HG03175 (cell line): ENCODE data around the gene MAGEF1.
"Not testable (repeated sequence)": the region's sequence is repeated elsewhere in the genome, so short reads cannot be mapped to it uniquely, and the experiment has no call there.

Source experiments
- ATAC-seq: cut with Tn5 transposase; IDR thresholded peaks from one replicate; pipeline ENCODE4 v1.9.1; 2021; ENCODE audit warnings: mild to moderate bottlenecking, moderate library complexity; ENCODE audit not compliant: unreplicated experiment

The MAGEF1 gene

GRCh38 chr3:184743248-184743647 is 31.4 kb upstream of the MAGEF1 start:
- no peak for ATAC-seq

- no peak for ATAC-seq
Measured at GRCh38 chr3:184742676-184743135, 30.8 kb upstream of the MAGEF1 start.

- ATAC-seq, result no peak
Measured at GRCh38 chr3:184741798-184742675, 30.2 kb upstream of the MAGEF1 start.

GRCh38 chr3:184741259-184741556 is 29.3 kb upstream of the MAGEF1 start:
- ATAC-seq, result no peak

GRCh38 chr3:184740509-184741258 is 28.8 kb upstream of the MAGEF1 start:
- ATAC-seq, result no peak

GRCh38 chr3:184739594-184740505 is 28.0 kb upstream of the MAGEF1 start:
- no peak for ATAC-seq

- ATAC-seq, result no peak
Measured at GRCh38 chr3:184738982-184739381, 27.1 kb upstream of the MAGEF1 start.

- ATAC-seq, result no peak
Measured at GRCh38 chr3:184738506-184738890, 26.6 kb upstream of the MAGEF1 start.

GRCh38 chr3:184737641-184738505 is 26.0 kb upstream of the MAGEF1 start:
- no peak for ATAC-seq

GRCh38 chr3:184737063-184737462 is 25.2 kb upstream of the MAGEF1 start:
- no peak for ATAC-seq

GRCh38 chr3:184734903-184735701 is 23.2 kb upstream of the MAGEF1 start:
- ATAC-seq, result no peak

- no peak for ATAC-seq
Measured at GRCh38 chr3:184733971-184734608, 22.2 kb upstream of the MAGEF1 start.

- ATAC-seq, result no peak
Measured at GRCh38 chr3:184733181-184733580, 21.3 kb upstream of the MAGEF1 start.

- ATAC-seq, result no peak
Measured at GRCh38 chr3:184731786-184732537, 20.1 kb upstream of the MAGEF1 start.

- no peak for ATAC-seq
Measured at GRCh38 chr3:184730924-184731323, 19.1 kb upstream of the MAGEF1 start.

- ATAC-seq, result not testable (repeated sequence)
Measured at GRCh38 chr3:184729154-184729553, 17.3 kb upstream of the MAGEF1 start.

GRCh38 chr3:184728010-184728527 is 16.2 kb upstream of the MAGEF1 start:
- no peak for ATAC-seq
